Measurements from ENCODE around the gene HSF5. TPM values are rescaled to one million over a fixed set of nuclear protein-coding genes. Genes with fewer than 3 reads are reported as not detected.

HSF5 gene
- total RNA-seq, 2 experiments from 2014 or later = 0.22 TPM; not detected in 1

GRCh38 chr17:58402047-58402446 lies 86.2 kb downstream of the HSF5 start:
- TF ChIP-seq EZH2phosphoT487 (IDR thresholded peaks at IDR 0.05; ENCODE audit: borderline replicate concordance, low read depth, low read length) = no peak
- TF ChIP-seq CTCF (conservative IDR thresholded peaks at IDR 0.05; ENCODE audit: low read length) = no peak
- Histone ChIP-seq H3K9me2 (ENCODE audit: insufficient read depth, low read length) (no peaks in the 10 kb centered on the region), H3K79me2 (ENCODE audit: insufficient read depth, low read depth, low read length) (no peaks in the 10 kb centered on the region), H4K20me1 (ENCODE audit: insufficient read depth, low read length) (no peaks in the 10 kb centered on the region), H3K4me1 (ENCODE audit: insufficient read depth, low read length, poor library complexity, severe bottlenecking) (no peaks in the 10 kb centered on the region), H3K9me3 (ENCODE audit: low read length) (no peaks in the 10 kb centered on the region), H2AFZ (ENCODE audit: low read length) (no peak overlapping the region), H3K36me3 (ENCODE audit: insufficient read depth, low read length) (no peaks in the 10 kb centered on the region), H3K27ac (ENCODE audit: low read depth, low read length, poor library complexity, severe bottlenecking) (no peak overlapping the region), H3K4me3 (ENCODE audit: low read depth, low read length, poor library complexity, severe bottlenecking) (no peak overlapping the region), H3K4me2 (ENCODE audit: low read length) (no peak overlapping the region)
- no TSS peak for BruUV-seq (replicated peaks)
- intact Hi-C loops (cut with micrococcal nuclease; ENCODE audit: unreplicated experiment) = no loop called here
- ChIA-PET CTCF (ENCODE audit: unreplicated experiment) (no interaction called here), POLR2A (no interaction called here)
- DNase-seq (ENCODE audit: low spot score) = no peak

- no peaks in the 10 kb centered on the region for H3K79me2 ChIP-seq (ENCODE audit: insufficient read depth, low read depth, low read length)
These were observed 86.9 kb downstream of the HSF5 start for GRCh38 chr17:58401287-58401686.

More at GRCh38 chr17:58401287-58401686, 86.9 kb downstream of the HSF5 start:
- no peaks in the 10 kb centered on the region for H3K9me2 ChIP-seq (ENCODE audit: insufficient read depth, low read length)
- ChIA-PET CTCF (ENCODE audit: unreplicated experiment) (no interaction called here), POLR2A (interaction anchor here (0.6 kb wide), 1 partner anchor 286 kb away, joined by 3 read pairs; no protein-coding TSS in a partner anchor)
- no peak overlapping the region for H3K27ac ChIP-seq (ENCODE audit: low read depth, low read length, poor library complexity, severe bottlenecking)
- no peak for DNase-seq (ENCODE audit: low spot score)
- intact Hi-C loops (cut with micrococcal nuclease; ENCODE audit: unreplicated experiment) = no loop called here
- H3K4me2 ChIP-seq (ENCODE audit: low read length) = no peak overlapping the region
- TF ChIP-seq CTCF (conservative IDR thresholded peaks at IDR 0.05; ENCODE audit: low read length) = no peak
- no peak for TF ChIP-seq EZH2phosphoT487 (IDR thresholded peaks at IDR 0.05; ENCODE audit: borderline replicate concordance, low read depth, low read length)
- H3K9me3 ChIP-seq (ENCODE audit: low read length) = no peaks in the 10 kb centered on the region
- no peak overlapping the region for H2AFZ ChIP-seq (ENCODE audit: low read length)
- H4K20me1 ChIP-seq (ENCODE audit: insufficient read depth, low read length) = no peaks in the 10 kb centered on the region
- no TSS peak for BruUV-seq (replicated peaks)
- no peaks in the 10 kb centered on the region for H3K4me1 ChIP-seq (ENCODE audit: insufficient read depth, low read length, poor library complexity, severe bottlenecking)
- no peak overlapping the region for H3K4me3 ChIP-seq (ENCODE audit: low read depth, low read length, poor library complexity, severe bottlenecking)
- no peaks in the 10 kb centered on the region for H3K36me3 ChIP-seq (ENCODE audit: insufficient read depth, low read length)
